K562 (cell line): ENCODE measurements around the gene SUCNR1. TPM values are rescaled to one million over a fixed set of nuclear protein-coding genes. Genes with fewer than 3 reads are reported as not detected.

ENCODE experiments used
- ATAC-seq: fragments of 200-7000 bp; cut with Tn5 transposase; 3 replicates; pipeline ENCODE4 v1.9.1; 2020; ENCODE audit warnings: moderate library complexity
- BruUV-seq: library from RNA; stranded (reverse); fragments of 400-500 nt; replicated peaks from 2 replicates; lab custom pipeline; 2021; lab: Mats Ljungman, UMichigan
- CTCF ChIA-PET: fragments of 300-600 bp; formaldehyde crosslinking; extraction: SDS; loops from one replicate; lab custom pipeline; 2021; ENCODE audit warnings: low intra/inter-chr PET ratio; lab: Yijun Ruan, JAX
- POLR2A ChIA-PET: fragments of 300-600, 350-650 bp; sonication (Branson Sonifier 250); formaldehyde crosslinking; extraction: SDS; loops from one replicate; lab custom pipeline; 2021; ENCODE audit warnings: antibody characterized with exemption, inconsistent platforms; lab: Yijun Ruan, JAX
- DNase-seq, 4 experiments: peaks; one replicate each; pipeline versions ENCODE4 v3.0.0 to v3.0.0-alpha.2; 2011 to 2018; ENCODE audit warnings: low spot score in 3 of 4, mixed read lengths in 3 of 4; ENCODE audit errors: extremely low read depth in 1 of 4
- FAIRE-seq: peaks from 2 replicates; lab custom pipeline; 2011; peaks lifted over from hg19 to GRCh38; lab: Jason Lieb, UNC
- H2AFZ ChIP-seq: 2 replicates; pipeline ENCODE4 v1.6.0; 2011; ENCODE audit warnings: low read depth, low read length, control low read depth, inconsistent platforms
- H3K27ac ChIP-seq: fragments of 200-600 bp; 3 replicates; pipeline ENCODE4 v1.8.0; 2011; ENCODE audit warnings: low read depth, mild to moderate bottlenecking, control low read depth, inconsistent platforms, low read length, moderate library complexity, mixed read lengths; ENCODE audit errors: extremely low read depth
- H3K27me3 ChIP-seq, 2 experiments: fragments of 300-600 bp in 1 of 2; 2 replicates in 1 of 2; 3 replicates in 1 of 2; pipeline versions ENCODE4 v1.6.0 to v1.8.0; 2011; ENCODE audit warnings: inconsistent platforms in 2 of 2, low read length in 2 of 2, mild to moderate bottlenecking in 1 of 2, mixed read lengths in 1 of 2, moderate library complexity in 1 of 2; ENCODE audit not compliant: control insufficient read depth in 2 of 2, insufficient read depth in 2 of 2
- H3K36me3 ChIP-seq: fragments of 300-600 bp; 3 replicates; pipeline ENCODE4 v1.8.0; 2011; ENCODE audit warnings: mild to moderate bottlenecking, low read length, inconsistent platforms; ENCODE audit not compliant: control insufficient read depth, insufficient read depth
- H3K4me1 ChIP-seq, 2 experiments: fragments of 200-600 bp in 1 of 2; replicated peaks in 1 of 2; 2 replicates in 1 of 2; 3 replicates in 1 of 2; pipeline versions ENCODE4 v1.5.1 to v1.8.0; 2011; ENCODE audit warnings: inconsistent platforms in 2 of 2, low read length in 2 of 2, mild to moderate bottlenecking in 1 of 2, mixed read lengths in 1 of 2, moderate library complexity in 1 of 2; ENCODE audit not compliant: control insufficient read depth in 2 of 2, insufficient read depth in 2 of 2
- H3K4me2 ChIP-seq: 2 replicates; pipeline ENCODE4 v1.6.1; 2011; ENCODE audit warnings: low read length, control low read depth, inconsistent platforms, mixed read lengths; ENCODE audit not compliant: insufficient read depth
- H3K4me3 ChIP-seq: fragments of 200-600 bp; sonication (generic), shearing (Covaris generic); 2 replicates; pipeline ENCODE4 v1.5.1; 2016; ENCODE audit warnings: control low read depth, inconsistent platforms
- H3K79me2 ChIP-seq: fragments of 200-600 bp; 3 replicates; pipeline ENCODE4 v1.8.0; 2011; ENCODE audit warnings: low read length, inconsistent platforms; ENCODE audit not compliant: control insufficient read depth, insufficient read depth
- H3K9ac ChIP-seq, 2 experiments: 2 replicates each; pipeline versions ENCODE4 v1.6.0 to v1.6.1; 2011; ENCODE audit warnings: low read depth in 2 of 2, low read length in 2 of 2, control low read depth in 1 of 2, inconsistent platforms in 1 of 2, mild to moderate bottlenecking in 1 of 2, mixed read lengths in 1 of 2; ENCODE audit not compliant: insufficient read depth in 1 of 2
- H3K9me1 ChIP-seq: one replicate; pipeline ENCODE4 v1.6.0; 2011; ENCODE audit warnings: inconsistent platforms, mild to moderate bottlenecking, low read length, moderate library complexity; ENCODE audit not compliant: control insufficient read depth, insufficient read depth
- H3K9me3 ChIP-seq: replicated peaks from 2 replicates; pipeline ENCODE4 v1.5.1; 2011; ENCODE audit warnings: low read depth, low read length, inconsistent platforms; ENCODE audit not compliant: control insufficient read depth, insufficient read depth
- H4K20me1 ChIP-seq: replicated peaks from 2 replicates; pipeline ENCODE4 v1.6.1; 2011; ENCODE audit warnings: low read length, inconsistent platforms, mixed read lengths; ENCODE audit not compliant: control insufficient read depth, insufficient read depth
- CXXC5 ChIP-seq: fragments of 250-450 bp; sonication (Bioruptor Pico); IDR thresholded peaks from 2 replicates; pipeline ENCODE4 v1.8.0; 2022; ENCODE audit warnings: inconsistent platforms, mild to moderate bottlenecking, moderate library complexity
- EGR1 ChIP-seq: fragments of 450-650 bp; conservative IDR thresholded peaks from 2 replicates; pipeline ENCODE4 v1.6.1; 2017; ENCODE audit warnings: mild to moderate bottlenecking
- MIER1 ChIP-seq: fragments of 450-650 bp; IDR thresholded peaks from 2 replicates; pipeline ENCODE4 v1.6.1; 2016; ENCODE audit warnings: antibody characterized with exemption, mild to moderate bottlenecking, low read depth
- PKNOX1 ChIP-seq: fragments of 450-650 bp; IDR thresholded peaks from 2 replicates; pipeline ENCODE4 v1.6.1; 2016
- POLR2G ChIP-seq: fragments of 200-400 bp; formaldehyde crosslinking; IDR thresholded peaks from 2 replicates; pipeline ENCODE4 v1.6.1; 2017; ENCODE audit warnings: low read depth, mild to moderate bottlenecking, antibody characterized with exemption, low read length, moderate library complexity
- U2AF1 ChIP-seq: fragments of 200-400 bp; formaldehyde crosslinking; optimal IDR thresholded peaks from 2 replicates; pipeline ENCODE3; 2017; ENCODE audit warnings: mild to moderate bottlenecking, low read depth, low read length, moderate library complexity
- ZNF146 ChIP-seq: IDR thresholded peaks from one replicate; pipeline ENCODE4 v1.6.1; 2018; ENCODE audit warnings: missing compliant biosample characterization; ENCODE audit not compliant: unreplicated experiment
- ZNF507 ChIP-seq: conservative IDR thresholded peaks from 2 replicates; pipeline ENCODE4 v1.6.1; 2017; ENCODE audit warnings: missing genetic modification characterization, missing compliant biosample characterization
- WGBS: fragments of 100-300 bp; shearing (Covaris generic); methylation state at CpG from one replicate; pipeline ENCODE4 v1.1.6; 2016; ENCODE audit warnings: low coverage, mixed read lengths; ENCODE audit not compliant: insufficient coverage; ENCODE audit errors: missing lambda C conversion rate; 5-methylcytosine and 5-hydroxymethylcytosine counted together
- in situ Hi-C: fragments of 300-500 bp; cut with MboI; formaldehyde crosslinking; loops from 4 replicates; pipeline ENCODE4 v1.15.0; 2018; ENCODE audit warnings: inconsistent platforms, mixed read lengths
- intact Hi-C: fragments of 100-400 bp; cut with micrococcal nuclease; formaldehyde crosslinking; loops from 2 replicates; pipeline ENCODE4 v1.14.2; 2022
- polyA plus RNA-seq, 8 experiments: library from polyadenylated mRNA; depleted of rRNA in 4 of 8; stranded (reverse) in 5 of 8; unstranded in 3 of 8; fragments of >200 nt; fragmentation: Nextera tagmentation in 2 of 8; fragmentation: Illumina TruSeq in 1 of 8; extraction: Ambion mirVana in 2 of 8; extraction: Trizol in 1 of 8; gene quantifications; 2 replicates each; pipeline versions ENCODE4 v1.2.1 to v1.2.3, GENCODE V29; 2011 to 2014; ENCODE audit warnings: inconsistent platforms in 1 of 8, missing spikeins in 1 of 8
- total RNA-seq, 7 experiments: library from RNA; depleted of rRNA in 6 of 7; stranded (reverse); fragments of >200 nt in 6 of 7; fragmentation: Illumina TruSeq in 2 of 7; extraction: Trizol in 2 of 7; gene quantifications; 2 replicates each; pipeline versions ENCODE4 v1.2.1 to v1.2.3, GENCODE V29; 2011 to 2021; ENCODE audit warnings: low replicate concordance in 1 of 7
- TF ChIP-seq, protein P1 (sequence below): sonication (generic); formaldehyde crosslinking; IDR thresholded peaks from 2 replicates; pipeline ENCODE4 v1.8.1; 2023; ENCODE audit warnings: mild to moderate bottlenecking, missing genetic modification reagents, moderate library complexity

Gene SUCNR1
- total and polyA plus RNA-seq, 9 of the 15 experiments (the other 6 are each of a cell fraction or from before 2014, with no cell fraction given), result 0.04 to 0.54 (median 0.13) TPM

DNA sequence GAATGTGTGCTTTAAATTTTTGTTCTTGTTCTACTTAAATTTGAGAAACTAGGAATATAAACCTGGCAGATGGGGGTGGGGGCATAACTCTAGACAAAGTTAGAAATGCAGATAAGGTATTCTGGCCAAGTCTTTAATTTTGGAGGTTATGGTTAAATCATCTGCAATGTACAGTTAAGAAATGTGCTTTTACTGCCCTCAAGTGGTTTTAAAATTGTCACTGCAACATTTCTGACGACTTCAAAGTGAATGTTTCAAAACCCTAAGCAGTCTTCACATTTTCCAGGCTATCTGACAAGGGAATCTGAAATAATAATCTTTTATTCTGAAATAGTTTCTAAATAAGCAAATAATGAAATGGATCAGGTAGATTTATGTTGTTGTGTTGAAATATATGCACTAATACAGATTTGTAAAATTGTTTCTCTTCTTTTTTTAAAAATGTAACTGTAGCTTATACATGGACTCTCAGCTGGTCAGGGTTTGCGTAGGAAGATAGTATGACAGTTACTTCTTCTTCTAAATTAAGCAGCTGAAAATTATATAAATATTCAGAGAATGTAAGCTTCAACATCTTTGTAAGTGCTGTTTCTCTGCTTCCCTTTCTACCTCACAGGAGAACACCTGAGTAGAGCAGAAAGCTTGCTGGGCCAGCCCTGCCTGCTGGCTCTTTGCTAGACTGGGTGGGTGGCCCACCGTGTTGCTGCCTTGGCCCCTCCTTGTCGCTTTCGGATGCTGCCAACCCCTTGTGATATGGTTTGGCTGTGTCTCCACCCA lies 45.0 kb downstream of the SUCNR1 start (continued):
- no peak for TF ChIP-seq PKNOX1
- no peak for TF ChIP-seq POLR2G
- TF ChIP-seq ZNF146 (CRISPR knock-in tag), result no peak
- TF ChIP-seq MIER1, result no peak
- TF ChIP-seq, all 486 proteins: peak for 10

DNA sequence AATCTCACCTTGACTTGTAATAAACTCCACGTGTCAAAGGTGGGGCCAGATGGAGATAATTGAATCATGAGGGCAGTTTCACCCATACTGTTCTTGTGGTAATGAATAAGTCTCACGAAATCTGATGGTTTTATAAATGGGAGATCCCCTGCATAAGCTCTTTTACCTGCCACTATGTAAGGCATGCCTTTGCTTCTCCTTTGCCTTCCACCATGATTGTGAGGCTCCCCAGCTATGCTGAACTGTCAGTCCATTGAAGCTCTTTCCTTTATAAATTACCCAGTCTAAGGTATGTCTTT lies 45.5 kb downstream of the SUCNR1 start:
- Histone ChIP-seq H3K36me3 (no peaks in the 10 kb centered on the region), H2AFZ (no peak overlapping the region), H3K4me2 (no peak overlapping the region), H3K27me3 (no peaks in the 10 kb centered on the region), H3K9me1 (no peaks in the 10 kb centered on the region), H3K27ac (no peak overlapping the region), H3K79me2 (no peaks in the 10 kb centered on the region), H3K4me1 (no peaks in the 10 kb centered on the region; a peak in 1 of 5 replicates), H3K9me3 (no peaks in the 10 kb centered on the region), H3K4me3 (no peak overlapping the region), H3K9ac (no peak overlapping the region), H4K20me1 (no peaks in the 10 kb centered on the region)
- DNase-seq, result no peak
- CTCF ChIA-PET, result interaction anchor here (0.5 to 1.6 kb wide), 7 partner anchors 11 to 692 kb away, joined by 3 to 7 read pairs (median 3); no protein-coding TSS in a partner anchor
- BruUV-seq, result no TSS peak
- in situ Hi-C loops (loop anchor here (10.0 kb wide), 1 partner anchor 484 kb away; no protein-coding TSS in a partner anchor), intact Hi-C loops (loop anchor here (2.0 to 10.0 kb wide), 3 partner anchors 257 to 754 kb away; no protein-coding TSS in a partner anchor)
- ATAC-seq, result no peak
- 23% methylated on average over 2 of the region's 2 CpGs for WGBS
- POLR2A ChIA-PET, result no interaction called here
- FAIRE-seq, result no peak
- no peak for TF ChIP-seq U2AF1
- TF ChIP-seq ZNF507 (tag), result no peak
- TF ChIP-seq EGR1, result no peak
- TF ChIP-seq, protein P1, sequence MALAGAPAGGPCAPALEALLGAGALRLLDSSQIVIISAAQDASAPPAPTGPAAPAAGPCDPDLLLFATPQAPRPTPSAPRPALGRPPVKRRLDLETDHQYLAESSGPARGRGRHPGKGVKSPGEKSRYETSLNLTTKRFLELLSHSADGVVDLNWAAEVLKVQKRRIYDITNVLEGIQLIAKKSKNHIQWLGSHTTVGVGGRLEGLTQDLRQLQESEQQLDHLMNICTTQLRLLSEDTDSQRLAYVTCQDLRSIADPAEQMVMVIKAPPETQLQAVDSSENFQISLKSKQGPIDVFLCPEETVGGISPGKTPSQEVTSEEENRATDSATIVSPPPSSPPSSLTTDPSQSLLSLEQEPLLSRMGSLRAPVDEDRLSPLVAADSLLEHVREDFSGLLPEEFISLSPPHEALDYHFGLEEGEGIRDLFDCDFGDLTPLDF, result no peak
- no peak for TF ChIP-seq CXXC5
